ENCODE measurements around the gene TMEM163.

GRCh38 chr2:134468776-134469175, 250.0 kb downstream of the TMEM163 start:
- TF ChIP-seq CTCF (IDR thresholded peaks at IDR 0.05; ENCODE audit: poor library complexity) (no peak), EZH2 (IDR thresholded peaks at IDR 0.05; ENCODE audit: borderline replicate concordance) (no peak), EZH2phosphoT487 (IDR thresholded peaks at IDR 0.05; ENCODE audit: low read depth, severe bottlenecking, unreplicated experiment) (no peak)

All from hepatocyte (in vitro differentiated cells).